AG09319 (cell line): ENCODE measurements around the gene KLHL30.

Experiments
- DNase-seq: peaks from one replicate; pipeline ENCODE4 v3.0.0-alpha.2; 2010; ENCODE audit warnings: low read depth; ENCODE audit errors: extremely low read depth
- TF ChIP-seq, protein P1 (sequence below): IDR thresholded peaks from 2 replicates; pipeline ENCODE4 v1.5.1; 2011; ENCODE audit warnings: low read depth, mild to moderate bottlenecking, inconsistent platforms, low read length, moderate library complexity

The KLHL30 gene

DNA sequence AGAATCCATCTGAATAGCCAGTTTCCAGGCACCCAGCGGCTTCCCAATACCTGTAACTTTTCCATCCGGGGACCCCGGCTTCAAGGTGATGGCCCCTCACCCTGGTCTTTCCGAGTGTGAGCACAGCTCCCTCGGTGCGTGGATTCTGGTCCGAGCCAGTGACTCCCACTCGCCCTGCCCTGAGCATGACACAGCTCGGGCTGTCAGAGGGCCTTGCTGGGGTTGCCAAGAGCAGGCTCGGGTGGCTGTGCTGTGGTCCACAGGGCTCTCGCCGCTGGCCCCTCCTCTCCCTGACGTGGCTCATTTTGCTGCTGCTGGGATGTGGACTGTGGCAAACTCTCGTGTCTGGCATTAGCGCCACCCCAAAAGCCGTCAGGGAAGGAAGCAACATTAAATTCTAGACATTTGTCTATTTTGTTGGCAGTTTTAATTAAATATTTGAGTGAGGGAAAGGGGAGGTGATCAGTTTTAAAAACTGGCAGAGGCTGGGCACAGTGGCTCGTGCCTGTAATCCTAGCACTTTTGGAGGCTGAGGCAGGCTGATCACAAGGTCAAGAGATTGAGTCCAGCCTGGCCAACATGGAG, 43.9 kb upstream of the KLHL30 start:
- no peak for DNase-seq
- TF ChIP-seq, protein P1, sequence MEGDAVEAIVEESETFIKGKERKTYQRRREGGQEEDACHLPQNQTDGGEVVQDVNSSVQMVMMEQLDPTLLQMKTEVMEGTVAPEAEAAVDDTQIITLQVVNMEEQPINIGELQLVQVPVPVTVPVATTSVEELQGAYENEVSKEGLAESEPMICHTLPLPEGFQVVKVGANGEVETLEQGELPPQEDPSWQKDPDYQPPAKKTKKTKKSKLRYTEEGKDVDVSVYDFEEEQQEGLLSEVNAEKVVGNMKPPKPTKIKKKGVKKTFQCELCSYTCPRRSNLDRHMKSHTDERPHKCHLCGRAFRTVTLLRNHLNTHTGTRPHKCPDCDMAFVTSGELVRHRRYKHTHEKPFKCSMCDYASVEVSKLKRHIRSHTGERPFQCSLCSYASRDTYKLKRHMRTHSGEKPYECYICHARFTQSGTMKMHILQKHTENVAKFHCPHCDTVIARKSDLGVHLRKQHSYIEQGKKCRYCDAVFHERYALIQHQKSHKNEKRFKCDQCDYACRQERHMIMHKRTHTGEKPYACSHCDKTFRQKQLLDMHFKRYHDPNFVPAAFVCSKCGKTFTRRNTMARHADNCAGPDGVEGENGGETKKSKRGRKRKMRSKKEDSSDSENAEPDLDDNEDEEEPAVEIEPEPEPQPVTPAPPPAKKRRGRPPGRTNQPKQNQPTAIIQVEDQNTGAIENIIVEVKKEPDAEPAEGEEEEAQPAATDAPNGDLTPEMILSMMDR = no peak

DNA sequence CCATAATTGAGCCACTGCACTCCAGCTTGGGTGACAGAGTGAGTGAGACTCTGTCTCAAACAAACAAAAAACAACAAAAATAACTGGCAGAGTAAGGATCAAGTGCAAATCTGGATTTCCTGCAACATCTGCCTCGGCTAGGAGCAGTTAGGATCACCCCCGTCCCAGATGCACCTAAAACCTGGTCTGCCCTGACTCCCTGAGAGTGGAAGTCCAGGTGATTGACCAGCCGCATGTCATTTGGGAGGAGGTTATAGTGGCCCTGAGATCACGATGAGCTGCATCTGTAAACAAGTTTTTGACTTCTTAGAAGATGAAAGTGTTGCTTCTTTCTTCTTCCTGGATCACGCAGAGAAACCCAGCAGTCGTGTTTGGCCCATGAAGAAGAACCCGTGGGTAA, 43.3 kb upstream of the KLHL30 start:
- TF ChIP-seq, protein P1 = no peak
- no peak for DNase-seq

DNA sequence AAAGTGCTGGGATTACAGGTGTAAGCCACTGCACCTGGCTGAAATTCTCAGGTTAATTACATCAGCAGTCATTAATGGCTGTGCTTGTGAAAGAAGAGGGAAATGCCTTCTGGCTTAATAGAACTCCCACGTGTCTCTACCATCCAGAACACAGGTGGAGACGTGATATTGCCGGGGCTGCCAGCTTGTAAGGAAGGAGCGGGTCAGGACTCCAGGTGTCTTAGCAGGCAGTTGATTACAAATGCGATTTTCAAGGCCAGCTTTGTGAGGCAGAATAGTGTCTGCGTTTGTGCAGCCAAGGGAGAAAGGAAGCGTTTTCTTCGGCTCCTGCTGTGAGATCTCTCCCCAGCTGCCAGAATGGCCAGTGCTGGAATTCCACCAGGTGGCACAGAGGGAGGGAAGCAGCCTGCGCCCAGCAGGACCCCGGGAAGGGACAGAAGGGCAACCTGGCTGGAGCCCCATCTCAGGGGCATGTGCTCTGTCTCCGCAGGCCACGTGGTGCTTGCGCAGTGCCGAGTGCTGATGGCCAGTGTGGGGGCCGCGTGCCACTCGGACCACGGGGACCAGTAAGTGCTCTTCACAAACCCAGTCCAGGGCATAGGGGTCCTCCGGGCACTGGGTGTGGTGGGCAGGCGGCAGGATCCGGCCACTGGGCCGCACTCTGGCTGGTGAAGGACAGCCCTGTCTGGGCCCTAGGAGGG, 42.0 kb upstream of the KLHL30 start:
- TF ChIP-seq, protein P1 = no peak
- no peak for DNase-seq

DNA sequence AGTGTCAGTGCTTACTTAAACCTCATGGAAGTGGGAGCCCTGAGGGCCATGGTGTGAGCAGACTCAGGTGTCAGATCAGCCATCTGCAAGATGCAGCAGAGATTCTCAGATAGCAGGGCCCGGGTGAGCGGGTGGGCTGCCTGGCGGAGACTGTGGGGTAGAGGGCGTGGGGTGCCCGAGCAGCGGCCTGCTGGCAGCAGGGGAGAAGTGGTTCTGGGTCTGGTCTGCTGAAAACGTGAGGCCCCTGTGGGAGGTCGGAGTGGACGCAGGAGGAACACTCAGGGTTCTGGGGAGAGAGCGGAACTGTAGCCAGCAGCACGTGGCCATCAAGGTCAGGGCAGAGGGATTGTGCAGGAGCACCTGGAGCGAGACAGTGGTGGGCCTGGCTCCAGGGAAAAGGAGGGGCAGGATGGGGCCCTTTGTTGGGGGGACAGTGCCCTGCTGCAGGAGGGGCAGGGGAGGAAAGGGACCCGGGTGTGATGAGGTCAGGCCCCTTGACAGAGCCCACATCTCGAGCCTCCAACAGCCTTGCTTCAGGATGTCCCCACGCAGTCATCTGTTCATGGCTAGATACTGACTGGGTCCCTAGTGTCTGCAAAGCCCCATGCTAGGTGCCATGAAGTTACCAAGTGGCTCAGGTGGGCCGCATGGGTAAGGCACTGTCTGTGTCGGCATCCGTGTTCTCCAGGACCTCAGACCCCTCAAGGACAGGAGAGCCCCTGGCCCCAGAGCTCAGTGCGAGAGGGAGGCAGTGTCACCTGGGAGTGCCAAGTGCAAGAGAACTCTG, 41.1 kb upstream of the KLHL30 start:
- TF ChIP-seq, protein P1 = no peak
- DNase-seq = no peak

DNA sequence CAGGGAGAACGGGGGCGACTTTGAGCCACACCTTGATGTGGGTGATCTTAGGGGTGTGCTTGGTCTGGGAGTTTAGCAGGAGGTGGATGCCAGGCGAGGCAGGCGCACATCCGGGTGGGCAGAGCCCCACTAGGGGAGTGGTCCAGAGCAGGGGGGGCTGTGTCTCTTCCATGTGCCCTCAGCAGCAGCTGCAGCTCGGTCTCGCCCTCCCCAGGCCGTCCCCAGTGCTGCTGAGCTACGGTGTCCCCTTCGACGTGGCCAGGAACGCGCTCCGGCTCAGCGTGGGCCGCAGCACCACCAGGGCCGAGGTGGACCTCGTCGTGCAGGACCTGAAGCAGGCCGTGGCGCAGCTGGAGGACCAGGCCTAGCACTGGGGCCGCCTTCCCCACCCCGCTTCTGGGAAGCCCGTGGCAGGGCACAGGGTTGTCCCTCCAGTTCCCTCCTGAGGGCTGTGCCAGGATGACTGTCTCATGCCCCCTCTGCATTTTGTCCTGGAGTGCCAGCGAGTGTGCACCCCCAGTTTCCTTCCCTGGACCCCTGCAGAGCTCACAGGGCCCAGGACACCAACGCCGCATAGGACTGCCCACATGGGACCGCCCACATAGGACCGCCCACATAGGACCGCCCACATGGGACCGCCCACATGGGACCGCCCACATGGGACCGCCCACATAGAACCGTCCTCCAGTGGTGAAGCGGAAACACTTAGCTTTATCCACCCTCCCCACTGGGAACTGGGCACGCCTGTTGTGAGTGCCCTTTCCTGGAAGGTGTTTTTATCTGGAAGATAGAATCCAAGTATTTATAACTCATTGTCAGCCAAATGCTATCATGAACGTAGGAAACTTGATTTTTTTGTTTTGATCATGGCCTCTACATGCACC, 40.2 kb upstream of the KLHL30 start:
- peak; percentile 15 for DNase-seq
- TF ChIP-seq, protein P1 = no peak

DNA sequence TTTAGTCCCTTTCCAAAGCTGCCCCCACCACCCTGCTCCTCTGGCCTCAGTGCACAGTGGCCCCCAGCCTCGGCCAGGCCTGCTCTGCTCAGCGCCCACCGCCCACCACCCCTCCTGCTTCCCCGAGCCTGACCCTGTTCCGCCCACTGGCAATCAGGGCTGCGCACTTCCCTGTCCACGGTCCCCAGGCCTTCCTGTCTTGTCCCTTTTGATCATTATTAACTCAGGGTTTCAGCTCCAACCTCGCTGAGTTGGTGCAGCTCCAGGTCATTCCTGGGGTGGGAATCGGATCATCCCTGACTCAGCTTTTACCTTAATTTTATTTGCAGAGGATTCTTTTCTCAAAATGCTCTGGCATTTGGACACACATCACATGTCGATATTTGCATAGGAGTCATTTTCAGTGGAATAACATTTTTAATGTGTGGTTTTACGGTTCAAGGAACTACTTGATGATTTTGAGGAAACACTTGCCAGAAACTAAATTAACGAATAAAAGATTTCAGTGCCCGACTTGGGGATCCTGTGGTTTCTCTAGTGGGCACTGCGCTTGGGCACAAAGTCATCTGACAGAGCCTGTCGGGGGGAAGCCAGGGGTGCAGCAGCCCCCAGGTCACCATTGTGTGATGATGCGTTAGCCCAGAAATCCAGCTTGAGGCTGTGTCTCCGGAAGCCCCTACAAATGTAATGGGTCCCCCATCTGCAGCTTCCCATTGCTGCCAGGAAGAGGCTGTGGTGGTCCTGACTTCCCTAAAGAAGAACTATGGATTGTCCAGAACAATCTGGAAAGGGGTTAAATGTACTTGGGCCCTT, 39.4 kb upstream of the KLHL30 start:
- TF ChIP-seq, protein P1 = no peak
- peak; percentile 4 for DNase-seq
